ENCODE data around the gene MAP3K7CL.
A peak's percentile ranks its signal among the peaks of the same experiment; 100 is the strongest.

The MAP3K7CL gene

DNA sequence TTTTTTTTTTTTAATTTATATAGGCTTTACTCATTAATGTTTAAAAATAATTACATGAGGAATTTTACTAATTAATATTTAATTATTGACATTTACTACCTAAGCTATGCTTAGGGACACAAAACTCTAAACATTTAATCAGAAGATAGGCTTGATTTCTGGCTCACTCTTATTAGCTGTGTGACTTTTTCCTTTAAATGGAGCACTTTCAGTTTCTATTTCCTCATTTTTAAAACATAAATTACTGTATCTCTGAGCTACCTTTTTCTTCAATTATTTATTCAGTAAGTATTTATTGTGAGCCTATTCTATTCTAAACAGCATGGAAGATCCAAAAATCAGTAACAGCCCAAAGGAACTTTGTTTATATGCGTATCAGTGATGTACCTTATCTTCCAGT is 40.5 kb downstream of the MAP3K7CL start:
- no peak for DNase-seq

DNA sequence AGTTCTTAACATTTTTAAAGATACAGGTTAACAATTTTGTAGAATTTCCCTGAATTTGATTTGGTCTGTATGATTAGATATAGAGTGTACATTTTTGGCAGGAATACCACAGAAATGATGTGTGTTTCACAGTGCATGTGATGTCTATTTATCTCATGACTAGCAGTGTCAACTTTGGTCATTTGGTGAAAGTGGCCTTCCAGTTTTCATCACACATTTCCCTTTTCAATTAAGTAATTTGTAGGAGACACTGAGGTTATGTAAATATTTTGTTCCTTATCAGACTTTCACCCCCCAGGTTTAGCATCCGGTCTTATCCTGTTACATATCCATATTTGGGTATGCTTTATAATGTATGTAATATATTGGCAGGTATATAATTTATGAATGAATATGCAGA is 41.8 kb downstream of the MAP3K7CL start:
- DNase-seq = no peak

DNA sequence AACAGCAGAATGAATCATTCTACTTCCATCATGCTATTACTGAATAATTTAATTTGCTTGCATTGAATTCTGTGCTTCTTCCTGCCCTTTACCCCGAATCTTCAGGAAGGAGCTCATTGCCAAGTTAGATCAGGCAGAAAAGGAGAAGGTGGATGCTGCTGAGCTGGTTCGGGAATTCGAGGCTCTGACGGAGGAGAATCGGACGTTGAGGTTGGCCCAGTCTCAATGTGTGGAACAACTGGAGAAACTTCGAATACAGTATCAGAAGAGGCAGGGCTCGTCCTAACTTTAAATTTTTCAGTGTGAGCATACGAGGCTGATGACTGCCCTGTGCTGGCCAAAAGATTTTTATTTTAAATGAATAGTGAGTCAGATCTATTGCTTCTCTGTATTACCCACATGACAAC is 44.2 kb downstream of the MAP3K7CL start:
- DNase-seq = no peak

DNA sequence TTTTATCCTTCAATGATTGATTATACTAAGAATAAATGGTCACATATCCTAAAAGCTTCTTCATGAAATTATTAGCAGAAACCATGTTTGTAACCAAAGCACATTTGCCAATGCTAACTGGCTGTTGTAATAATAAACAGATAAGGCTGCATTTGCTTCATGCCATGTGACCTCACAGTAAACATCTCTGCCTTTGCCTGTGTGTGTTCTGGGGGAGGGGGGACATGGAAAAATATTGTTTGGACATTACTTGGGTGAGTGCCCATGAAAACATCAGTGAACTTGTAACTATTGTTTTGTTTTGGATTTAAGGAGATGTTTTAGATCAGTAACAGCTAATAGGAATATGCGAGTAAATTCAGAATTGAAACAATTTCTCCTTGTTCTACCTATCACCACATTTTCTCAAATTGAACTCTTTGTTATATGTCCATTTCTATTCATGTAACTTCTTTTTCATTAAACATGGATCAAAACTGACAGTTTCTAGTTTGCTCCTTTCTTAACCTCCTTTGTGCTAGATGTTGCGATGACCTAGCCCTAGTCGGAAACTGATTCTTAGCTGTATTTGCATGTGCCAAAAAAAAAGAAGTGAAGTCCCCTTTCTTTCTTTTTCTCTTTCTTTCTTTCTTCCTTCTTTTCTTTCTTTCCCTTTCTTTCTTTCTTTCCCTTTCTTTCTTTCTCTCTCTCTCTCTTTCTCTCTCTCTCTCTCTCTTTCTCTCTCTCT is 45.1 kb downstream of the MAP3K7CL start:
- peak; percentile 51 for DNase-seq

DNA sequence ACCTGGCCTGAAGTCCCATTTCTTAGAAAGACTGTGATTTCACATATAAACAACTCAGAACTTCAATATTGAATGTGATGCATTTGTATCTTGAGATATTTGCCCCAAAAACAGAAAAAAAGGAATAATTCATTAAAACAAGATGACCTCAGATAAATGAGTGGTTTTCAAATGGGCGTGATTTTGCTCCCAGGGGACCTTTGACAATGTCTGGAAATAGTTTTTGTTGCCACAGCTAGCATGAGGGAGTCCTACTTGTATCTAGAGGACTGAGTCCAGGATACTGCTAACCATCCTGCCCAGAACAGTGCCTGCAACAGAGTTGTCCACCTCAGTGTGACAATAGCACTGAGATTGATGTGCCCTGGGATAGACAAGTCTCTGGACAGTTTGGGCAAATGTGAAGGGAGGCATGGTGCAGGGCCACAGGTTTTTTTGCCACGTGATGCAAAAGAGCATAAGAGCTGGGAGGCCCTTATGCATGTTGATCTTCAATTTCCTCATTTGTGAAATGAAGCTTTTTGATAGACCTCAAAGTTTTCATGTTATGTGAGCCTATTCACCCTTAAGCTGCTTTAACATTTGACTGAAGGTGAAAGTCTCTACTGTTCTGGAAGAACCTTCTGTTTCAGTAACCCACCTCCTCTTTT is 46.2 kb downstream of the MAP3K7CL start:
- no peak for DNase-seq

DNA sequence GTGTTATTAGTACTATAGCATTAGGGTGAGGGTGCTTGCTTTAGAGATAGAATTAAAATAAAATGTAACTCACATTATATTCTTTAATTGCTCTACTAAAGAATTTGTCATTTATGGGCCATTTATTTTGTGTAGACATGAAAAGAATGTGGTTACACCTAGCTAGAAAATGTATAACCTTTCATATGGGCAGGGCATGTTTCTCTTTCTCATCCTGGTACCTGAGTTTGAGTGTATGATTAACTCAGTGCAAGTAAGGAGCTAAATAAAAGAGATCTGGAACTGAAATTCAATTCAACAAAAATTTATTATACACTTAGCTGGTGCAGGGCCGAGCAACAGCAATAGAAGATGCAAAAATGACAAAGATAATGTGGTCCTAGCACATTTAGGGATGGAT is 47.4 kb downstream of the MAP3K7CL start:
- no peak for DNase-seq

DNA sequence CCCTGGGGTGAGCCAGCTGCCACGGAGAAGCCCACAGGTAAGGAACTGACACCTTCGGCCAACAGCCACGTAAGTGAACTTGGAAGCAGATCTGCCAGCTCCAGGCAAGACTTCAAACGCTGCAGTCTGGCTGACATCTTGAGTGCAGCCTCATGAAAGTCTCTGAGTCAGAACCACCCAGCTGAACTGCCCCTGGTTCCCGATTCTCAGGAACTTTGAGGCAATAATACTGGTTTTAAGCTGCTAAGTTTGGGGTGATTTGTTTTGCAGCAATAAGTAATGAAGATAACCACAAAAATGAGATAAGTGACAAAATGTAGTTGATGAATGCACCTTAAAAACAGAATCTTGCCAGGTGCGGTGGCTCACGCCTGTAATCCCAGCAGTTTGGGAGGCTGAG is 48.5 kb downstream of the MAP3K7CL start:
- DNase-seq = no peak

DNA sequence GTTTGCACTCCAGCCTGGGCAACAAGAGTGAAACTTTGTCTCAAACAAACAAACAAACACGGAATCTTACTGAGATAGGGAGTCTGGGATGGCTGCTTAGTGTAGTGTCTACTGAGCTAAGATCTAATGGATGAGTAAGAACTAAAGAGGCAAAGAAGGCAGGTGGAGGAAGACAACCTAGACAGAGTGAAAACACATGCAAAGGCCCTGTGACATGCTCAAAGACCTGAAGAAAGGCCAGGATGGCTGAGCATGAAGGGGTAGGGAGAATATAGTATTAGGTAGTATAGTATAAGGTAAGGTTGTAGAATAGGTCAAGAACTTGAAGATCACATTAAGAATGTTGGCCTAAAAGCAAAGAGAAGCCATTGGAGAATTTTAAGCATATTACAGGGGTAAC is 49.1 kb downstream of the MAP3K7CL start:
- no peak for DNase-seq

DNA sequence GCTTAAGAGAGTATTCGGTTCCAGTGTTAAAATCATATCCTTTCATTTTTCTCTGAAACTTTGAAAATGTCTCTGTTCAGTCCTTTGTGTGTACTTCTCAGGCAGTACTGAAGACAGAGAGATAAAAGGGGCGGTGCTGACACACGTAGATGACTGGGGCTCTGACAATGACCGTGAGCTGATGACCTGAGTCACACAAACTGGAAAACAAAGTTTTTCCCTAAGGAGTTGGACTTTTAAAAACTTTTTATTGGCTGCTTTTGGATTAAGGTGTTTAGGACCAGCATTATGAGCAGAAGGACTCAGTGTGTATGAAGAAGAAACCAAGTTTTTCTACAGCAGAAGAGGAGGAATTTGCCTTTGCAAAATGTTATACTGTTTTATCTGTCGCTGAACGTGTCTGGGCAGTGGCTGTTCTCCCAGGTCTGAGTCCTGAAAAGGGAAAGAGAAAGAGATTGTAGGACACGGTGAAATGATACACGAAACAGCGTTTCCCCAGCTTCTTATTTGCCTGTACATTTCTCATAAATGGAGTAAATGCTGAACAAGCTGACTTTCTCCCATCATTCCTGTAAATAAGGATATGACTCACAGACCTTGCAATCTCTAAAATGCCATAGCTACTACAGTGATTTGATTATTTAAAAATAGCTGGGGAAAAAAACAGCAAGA is 51.5 kb downstream of the MAP3K7CL start:
- DNase-seq = no peak

DNA sequence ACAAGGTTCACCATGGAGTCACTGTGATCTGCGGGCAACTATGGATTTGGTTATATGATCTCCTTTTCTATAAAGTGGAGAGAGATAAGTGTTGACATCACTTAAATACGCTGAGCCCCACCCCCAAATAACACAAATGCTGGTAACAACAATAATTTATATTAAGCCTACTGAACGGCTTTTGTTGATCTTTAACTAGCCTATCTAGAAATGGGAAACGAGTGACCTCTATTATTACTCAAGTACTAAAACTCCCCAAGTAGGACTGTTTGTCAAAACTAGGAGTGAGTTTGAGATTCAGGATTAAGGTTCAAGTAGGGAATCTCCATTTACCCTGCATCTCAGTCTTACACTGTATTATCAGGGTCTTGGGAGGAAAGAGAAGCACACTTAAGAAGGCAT is 52.2 kb downstream of the MAP3K7CL start:
- DNase-seq = no peak

DNA sequence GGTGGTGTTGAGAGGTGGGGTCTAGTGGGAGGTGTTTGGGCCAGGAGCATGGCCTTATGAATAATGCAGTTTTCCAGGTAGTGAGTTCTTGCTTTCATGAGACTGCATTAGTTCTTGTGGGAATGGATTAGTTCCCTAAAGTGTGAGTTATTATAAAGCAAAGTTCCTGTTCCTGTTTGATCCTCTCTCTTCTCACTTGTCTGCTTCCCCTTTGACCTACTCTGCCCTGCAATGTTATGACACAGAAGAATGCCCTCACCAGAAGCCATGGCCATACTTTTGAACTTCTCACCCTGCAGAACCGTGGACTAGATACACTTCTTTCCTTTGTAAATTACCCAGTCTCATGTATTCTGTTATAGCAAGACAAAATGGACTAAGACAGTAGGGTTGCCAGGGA is 53.6 kb downstream of the MAP3K7CL start:
- no peak for DNase-seq

DNA sequence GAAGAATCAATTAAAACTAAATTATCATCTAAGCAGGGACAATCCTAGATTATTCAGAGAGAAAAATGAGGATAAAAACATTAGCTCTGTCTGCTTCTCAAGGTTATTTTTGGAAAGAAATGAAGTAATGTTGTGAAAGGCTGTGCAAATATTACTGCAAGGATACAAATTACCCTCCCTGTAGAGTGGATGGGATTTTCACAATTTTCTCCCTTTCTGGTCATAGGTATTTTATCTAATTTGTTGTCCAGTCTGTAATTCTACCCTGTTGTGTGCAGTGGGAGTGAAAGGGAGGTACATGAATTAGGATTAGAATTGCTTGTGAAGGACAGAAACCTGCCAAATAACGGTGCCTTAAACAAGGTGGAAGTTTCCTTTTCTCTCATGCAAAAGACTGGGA is 54.7 kb downstream of the MAP3K7CL start:
- no peak for DNase-seq

DNA sequence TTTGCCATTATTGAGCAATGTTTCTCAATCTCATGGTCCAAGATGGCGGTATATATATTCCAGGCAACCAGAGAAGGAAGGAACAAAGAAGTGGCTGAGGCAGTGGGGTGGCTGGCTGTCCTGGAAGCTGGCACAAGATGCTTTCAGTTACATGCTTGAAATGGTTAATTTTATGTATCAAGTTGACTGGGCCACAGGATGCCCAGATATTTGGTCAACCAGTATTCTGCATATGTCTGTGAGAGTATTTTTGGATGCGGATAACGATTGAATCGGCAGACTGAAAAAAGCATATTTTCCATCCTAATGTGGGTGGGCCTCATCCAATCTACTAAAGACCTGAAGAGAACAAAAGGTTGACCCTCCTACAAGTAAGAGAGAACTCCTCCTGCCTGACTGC is 55.2 kb downstream of the MAP3K7CL start:
- no peak for DNase-seq

DNA sequence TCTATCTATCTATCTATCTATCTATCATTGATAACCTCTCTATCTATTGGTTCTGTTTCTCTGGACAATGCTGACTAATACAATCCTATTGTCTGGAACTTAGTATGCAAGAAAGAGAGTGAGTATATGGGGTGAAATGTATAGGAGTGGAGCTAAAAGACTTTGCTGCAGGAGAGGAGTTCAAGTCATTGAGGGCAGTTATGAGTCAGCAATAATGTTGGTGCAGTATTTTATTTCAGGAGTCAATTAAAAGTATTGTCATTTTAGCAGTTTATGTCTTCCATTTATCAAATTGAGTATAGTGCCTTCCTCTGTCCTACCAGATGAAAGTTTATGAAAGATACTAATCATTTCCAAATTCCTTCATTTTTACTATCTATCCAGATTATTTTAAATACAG is 55.8 kb downstream of the MAP3K7CL start:
- DNase-seq = no peak

DNA sequence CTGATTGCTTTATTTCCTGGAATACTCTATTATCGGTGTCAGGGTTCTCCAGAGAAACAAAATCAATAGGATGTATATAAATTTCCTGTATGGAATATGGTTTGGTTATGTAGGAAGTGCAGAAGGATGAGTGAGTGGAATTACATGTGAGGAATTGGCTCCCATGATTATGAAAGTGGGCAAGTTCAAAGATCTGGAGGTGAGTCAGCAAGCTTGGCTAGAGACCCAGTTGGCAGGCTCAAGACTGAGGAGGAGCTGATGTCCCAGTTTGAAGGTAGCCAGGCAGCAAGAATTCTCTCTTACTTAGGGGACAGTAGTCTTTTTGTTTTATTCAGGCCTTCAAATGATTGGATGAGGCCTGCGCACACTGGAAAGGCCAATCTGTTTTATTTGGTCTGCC is 57.5 kb downstream of the MAP3K7CL start:
- no peak for DNase-seq

DNA sequence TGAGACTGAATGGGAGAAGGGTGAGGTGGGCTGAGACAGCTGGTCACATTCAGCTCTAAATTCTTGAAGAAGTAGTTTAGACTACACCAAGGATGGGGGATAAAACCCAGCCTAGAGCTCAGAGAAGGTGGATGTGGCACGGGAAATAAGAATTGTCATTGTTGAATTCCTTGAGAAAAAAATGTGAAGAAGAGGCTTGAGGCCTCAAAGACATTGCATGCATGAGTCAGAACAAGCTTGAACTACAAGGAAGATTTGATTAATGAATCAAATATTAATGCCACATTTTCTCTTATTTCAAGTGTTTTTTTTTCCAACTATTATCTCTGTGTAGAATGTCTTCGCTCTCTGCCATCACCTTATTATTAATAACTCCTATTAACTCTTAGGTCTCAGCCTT is 58.9 kb downstream of the MAP3K7CL start:
- DNase-seq = no peak

DNA sequence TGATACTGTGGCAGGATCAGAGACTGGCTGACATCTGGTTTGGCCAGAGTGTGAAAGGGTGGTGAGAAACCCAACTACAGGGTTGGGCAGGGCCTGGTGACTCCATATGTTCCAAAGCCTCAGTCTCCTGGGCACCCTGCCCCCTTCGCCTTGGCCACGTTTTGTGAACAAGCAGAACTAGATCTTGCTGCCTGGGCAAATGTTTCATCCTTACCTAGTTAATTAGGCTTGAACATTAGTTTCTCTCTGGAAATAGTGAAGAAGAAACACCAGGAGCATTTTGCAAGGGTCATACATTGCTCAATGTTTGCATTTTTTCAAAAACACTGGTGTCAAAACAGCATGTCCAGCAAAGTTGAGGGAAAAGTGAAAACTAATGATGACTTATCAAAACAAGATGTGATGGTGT is 60.5 kb downstream of the MAP3K7CL start:
- DNase-seq = no peak

DNA sequence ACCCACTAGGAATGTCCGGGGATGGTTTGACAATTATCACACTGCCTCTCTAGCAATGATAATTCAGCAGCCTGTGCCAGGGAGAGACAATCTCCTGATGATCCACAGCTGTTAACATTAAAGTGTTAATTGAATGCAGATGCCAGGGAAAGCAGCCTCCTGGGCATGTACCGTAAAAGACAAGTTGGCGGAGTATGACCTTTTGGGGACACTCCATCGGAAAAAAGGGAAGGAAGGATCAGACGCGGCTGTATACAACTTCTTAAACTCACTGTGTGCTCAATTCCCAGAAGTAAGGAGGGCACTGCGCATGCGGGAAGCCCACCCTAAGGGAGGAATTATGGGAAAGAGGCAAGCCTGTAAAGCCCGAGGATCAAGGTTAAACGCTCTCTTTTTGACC is 62.6 kb downstream of the MAP3K7CL start:
- DNase-seq = no peak

DNA sequence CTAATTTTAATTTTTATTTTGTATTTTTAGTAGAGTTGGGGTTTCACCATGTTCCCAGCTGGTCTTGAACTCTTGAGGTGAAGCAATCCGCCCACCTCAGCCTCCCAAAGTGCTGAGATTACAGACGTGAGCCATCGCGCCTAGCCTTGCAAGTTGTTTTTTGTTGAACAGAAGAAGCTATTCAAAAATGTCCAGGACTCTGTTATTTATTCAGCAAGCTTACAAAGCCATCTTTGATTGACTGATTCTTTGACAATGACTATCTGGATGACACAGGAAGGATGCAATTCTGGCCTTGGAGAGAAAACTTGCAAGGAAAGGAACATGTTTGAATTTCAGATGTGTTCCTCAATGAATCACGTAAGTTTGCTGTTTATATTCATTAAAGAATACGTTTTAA is 63.5 kb downstream of the MAP3K7CL start:
- DNase-seq = no peak

DNA sequence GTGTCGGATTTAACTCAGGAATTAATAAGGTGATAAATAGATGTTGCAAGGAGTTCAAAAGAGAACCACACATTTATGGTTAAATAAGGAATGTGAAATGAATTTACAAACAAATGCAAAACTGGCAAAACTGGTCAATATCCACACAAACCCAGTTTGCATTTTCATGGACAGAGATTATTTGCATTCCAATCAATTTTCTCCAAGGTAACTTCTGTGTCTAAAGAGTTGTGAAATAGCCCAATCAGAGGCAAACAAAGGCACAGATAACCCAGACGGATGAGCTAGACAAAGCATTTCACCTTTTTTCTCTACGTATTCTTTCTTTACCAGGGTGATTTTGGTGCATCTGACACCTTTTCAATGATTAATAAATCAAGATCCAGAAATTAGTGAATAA is 63.9 kb downstream of the MAP3K7CL start:
- no peak for DNase-seq

DNA sequence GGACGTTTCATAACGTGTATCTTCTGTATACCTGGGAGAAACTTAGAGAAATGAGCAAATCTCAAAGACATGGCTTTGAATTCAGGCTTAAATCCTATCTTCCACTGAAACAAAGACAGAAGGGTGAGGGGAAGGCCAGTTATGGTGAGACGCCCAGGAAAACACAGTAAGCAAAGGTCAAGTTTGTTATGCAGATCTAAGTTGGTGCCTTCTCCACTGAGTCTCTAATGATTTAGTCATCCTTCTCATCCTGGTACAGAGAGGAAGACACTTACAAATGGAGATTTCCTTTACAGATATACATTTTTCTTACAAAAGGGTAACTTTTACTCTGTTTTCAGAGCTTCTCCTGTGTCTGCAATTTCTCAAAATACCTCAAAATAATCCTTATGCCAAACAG is 64.4 kb downstream of the MAP3K7CL start:
- DNase-seq = no peak

DNA sequence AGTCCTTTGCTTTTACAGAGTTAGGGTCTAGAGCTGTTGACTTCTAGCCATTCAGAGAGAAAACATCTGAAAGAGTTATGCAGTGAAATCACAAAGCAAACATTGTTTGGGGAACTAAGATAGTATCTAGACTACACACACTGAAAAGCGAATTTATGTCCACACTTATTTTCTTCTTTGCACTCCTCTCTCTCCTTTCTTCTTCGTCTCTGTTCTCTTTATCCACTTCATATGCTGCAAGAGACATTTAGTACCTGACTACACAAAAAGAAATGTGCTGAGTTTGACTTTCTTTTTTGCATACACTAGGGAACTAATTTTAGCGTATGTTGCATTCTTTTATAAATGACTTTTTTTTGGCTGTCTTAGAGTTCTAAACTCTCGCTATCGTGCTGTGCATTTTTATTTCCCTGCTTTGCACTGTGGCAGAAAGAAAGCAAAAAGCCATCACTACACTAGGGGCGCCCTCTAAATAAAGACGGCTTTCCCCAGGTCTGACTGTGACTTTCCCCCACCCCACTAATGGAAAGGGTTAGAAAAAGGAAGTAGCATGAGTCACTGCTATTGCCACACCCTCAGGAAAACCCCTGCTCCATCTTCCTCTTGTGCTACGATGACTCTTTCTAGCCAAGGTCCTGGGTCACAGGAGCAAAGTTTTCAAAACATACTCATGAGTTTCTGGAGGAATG is 65.7 kb downstream of the MAP3K7CL start:
- no peak for DNase-seq

DNA sequence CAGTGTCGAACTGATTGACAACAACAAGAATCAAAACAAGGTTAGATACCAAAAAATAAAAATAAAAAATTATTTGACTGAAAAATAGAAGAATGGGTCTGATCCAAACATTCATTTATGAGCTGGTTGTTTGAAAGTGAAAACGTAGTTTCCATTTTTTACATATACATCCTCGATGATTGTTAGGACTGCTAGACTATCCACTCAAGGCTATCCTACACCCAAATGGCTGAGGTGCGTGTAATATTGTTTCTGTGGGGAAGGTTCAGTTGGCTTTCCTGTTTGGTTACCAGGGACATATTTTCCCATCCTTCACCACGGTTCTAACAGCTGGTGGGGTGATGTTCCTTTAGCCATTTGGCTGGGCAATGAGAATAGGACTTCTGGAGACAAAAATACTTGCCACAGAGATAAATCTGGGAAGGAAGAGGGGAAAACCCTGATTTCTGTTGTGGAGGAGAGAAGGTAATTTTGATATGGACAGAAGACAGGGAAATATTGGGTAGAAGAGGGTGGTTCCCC is 66.3 kb downstream of the MAP3K7CL start:
- no peak for DNase-seq

DNA sequence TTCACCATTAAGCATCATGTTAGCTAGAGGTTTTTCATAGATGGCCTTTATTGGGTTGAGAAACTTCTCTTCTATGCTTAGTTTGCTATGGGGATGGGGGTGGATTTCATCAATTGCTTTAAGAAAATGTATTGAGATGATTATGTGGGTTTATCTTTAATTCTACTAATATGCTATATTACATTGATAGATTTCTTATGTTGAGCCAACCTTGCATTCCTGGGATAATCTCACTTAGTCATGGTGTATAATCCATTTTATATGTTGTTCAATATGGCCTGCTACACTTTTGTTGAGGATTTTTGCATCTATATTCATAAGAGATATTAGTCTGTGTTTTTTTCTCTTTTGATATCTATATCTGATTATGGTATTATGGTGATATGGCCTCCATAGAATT is 70.7 kb downstream of the MAP3K7CL start:
- no peak for DNase-seq

All from COR-L47 (cell line).